KOPT-K1 (cell line): Measurements from ENCODE around the gene PDCD10.

ENCODE experiments used
- H3K27ac ChIP-seq: fragments of 200-600 bp; sonication (generic); 2 replicates; pipeline ENCODE4 v1.5.1; 2016; ENCODE audit warnings: antibody characterized with exemption, mild to moderate bottlenecking, low read depth, low read length; ENCODE audit not compliant: poor library complexity, severe bottlenecking
- H3K36me3 ChIP-seq: fragments of 200-600 bp; sonication (generic); 2 replicates; pipeline ENCODE4 v1.5.1; 2017; ENCODE audit warnings: antibody characterized with exemption, mild to moderate bottlenecking, low read length, moderate library complexity; ENCODE audit not compliant: insufficient read depth
- H3K9me3 ChIP-seq: fragments of 200-600 bp; sonication (generic); 2 replicates; pipeline ENCODE4 v1.5.1; 2017; ENCODE audit warnings: antibody characterized with exemption, low read length, mild to moderate bottlenecking; ENCODE audit not compliant: insufficient read depth, poor library complexity, severe bottlenecking

PDCD10 gene

DNA sequence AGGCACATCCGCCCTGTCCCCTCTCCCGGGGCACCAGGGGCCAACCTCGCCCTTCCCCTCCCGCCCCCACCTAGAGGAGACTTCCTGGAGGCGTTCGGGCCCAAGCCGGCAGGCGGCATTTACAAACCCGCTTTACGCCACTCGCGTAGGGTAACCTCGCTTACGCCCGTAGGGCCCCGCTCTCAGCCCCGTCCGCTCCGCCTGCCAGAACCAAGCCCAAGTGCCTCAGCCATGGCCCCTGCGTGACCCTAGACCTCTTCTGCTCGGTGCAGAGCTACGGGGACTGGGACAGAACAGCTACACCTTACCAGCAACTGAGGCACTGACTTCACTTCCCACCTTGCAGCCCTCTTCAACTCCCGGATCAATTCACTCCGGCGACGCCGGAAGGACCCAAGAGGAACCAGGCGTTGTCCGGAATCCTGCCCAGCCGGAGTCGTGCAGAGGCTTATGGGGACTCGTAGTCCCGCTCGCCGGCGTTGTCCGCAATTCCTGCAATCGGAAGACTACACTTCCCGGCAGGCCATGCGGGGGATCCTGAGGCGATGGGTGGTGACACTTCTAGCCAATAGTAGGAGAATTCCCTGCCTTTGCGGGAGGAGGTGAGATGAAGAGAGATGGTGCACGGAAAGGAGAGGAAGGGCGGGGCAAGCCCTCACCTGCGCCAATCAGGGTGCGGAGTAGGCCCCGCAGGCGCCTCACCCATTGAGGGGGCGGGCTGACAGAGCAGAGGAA is at the start of gene PDCD10:
Gene PDCD10 (minus strand): TSS at position 395 of the 735 bp plus-strand sequence. CDS start 14,735 bp downstream, outside the sequence.
- Histone ChIP-seq H3K27ac (peak within 1 kb of the TSS; percentile 88), H3K9me3 (no peaks in the 10 kb centered on the region), H3K36me3 (0 out of 2 replicates have a peak, but pooled peaks cover 5% of the 10 kb centered on the region)

- Histone ChIP-seq H3K36me3 (no peaks in the 10 kb centered on the region), H3K27ac (no peak overlapping the region), H3K9me3 (no peaks in the 10 kb centered on the region)
These were observed 49.1 kb upstream of the PDCD10 start for GRCh38 chr3:167783781-167784180.

DNA sequence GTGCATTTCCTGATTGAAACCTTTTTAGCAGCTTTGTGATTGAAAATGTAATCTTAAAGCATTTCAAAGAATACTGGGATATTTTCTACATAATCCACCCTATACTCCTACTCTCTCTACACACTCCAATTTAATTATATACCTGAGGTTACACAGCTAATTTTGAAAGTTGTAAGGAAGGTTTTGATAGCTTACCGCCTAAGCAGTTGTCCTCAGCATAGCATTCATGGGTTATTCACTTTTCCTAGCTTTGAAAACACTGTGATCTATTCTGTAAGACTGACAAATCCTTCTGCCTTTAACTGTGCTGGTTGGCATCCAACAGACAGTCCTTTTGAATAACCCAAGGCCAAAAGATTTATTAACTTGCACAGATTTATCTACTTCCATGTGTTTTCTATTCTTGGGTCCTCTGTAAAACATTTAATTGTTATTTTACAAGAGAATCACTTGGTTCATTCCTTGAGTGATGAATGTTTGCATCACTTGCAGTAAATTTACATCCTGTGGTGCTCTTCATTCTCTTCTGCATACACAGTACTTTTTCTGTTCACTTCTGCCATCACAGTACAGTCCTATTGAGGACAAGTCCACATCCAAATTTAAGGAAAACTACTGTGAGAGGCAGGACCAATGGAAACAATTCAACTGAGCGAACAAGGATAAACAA is 45.7 kb upstream of the PDCD10 start:
- peaks cover 11% of the 10 kb centered on the region for H3K9me3 ChIP-seq
- no peaks in the 10 kb centered on the region for H3K36me3 ChIP-seq
- H3K27ac ChIP-seq: no peak overlapping the region

GRCh38 chr3:167777356-167777755 is 42.7 kb upstream of the PDCD10 start:
- Histone ChIP-seq H3K36me3 (no peaks in the 10 kb centered on the region), H3K9me3 (peaks cover 11% of the 10 kb centered on the region), H3K27ac (no peak overlapping the region)

- peaks cover 11% of the 10 kb centered on the region for H3K9me3 ChIP-seq
- H3K27ac ChIP-seq: no peak overlapping the region
- no peaks in the 10 kb centered on the region for H3K36me3 ChIP-seq
These were observed 41.5 kb upstream of the PDCD10 start for GRCh38 chr3:167776066-167776685.

- no peaks in the 10 kb centered on the region for H3K36me3 ChIP-seq
- peaks cover 10% of the 10 kb centered on the region for H3K9me3 ChIP-seq
- no peak overlapping the region for H3K27ac ChIP-seq
These were observed 38.9 kb upstream of the PDCD10 start for GRCh38 chr3:167773584-167773983.

DNA sequence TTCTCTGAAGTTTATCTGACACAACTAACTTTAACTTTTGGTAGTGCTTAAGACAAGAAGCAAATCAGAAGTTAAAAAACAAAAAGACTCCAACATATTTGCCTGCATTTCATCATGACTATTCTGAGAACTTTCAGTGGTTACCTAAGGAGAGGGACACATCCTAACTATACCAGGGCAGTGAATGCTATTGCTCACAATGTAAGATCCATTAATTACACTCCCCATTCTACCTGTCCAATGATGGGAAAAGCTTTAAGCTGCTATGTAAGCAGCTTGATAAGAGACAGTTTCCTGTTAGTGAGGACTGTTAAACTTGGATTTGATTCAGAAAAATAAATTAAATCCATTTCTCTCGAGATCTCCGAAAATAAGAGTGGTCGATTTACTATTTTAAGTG is 38.3 kb upstream of the PDCD10 start:
- Histone ChIP-seq H3K36me3 (no peaks in the 10 kb centered on the region), H3K9me3 (peaks cover 4% of the 10 kb centered on the region), H3K27ac (no peak overlapping the region)

DNA sequence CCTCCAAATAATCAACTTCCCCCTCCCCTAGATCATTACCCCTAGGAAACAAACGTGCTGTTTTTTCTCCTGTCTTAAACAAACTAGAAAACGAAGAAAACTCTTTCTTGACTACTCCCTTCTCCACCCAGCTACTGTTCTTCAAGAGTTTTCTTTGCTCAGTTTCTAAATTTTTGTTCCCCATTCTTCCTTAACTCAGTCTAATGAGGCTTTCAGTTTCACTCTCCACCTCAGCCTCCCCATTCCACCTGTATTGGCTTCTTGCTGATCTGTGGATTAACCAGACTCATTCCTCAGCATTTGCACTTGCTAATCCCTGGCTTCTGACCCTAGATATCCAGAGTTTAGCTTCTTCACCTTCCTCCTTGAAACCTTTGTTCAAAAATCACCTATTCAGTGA is 27.6 kb upstream of the PDCD10 start:
- H3K36me3 ChIP-seq: no peaks in the 10 kb centered on the region
- H3K27ac ChIP-seq: no peak overlapping the region
- H3K9me3 ChIP-seq: peaks cover 10% of the 10 kb centered on the region

DNA sequence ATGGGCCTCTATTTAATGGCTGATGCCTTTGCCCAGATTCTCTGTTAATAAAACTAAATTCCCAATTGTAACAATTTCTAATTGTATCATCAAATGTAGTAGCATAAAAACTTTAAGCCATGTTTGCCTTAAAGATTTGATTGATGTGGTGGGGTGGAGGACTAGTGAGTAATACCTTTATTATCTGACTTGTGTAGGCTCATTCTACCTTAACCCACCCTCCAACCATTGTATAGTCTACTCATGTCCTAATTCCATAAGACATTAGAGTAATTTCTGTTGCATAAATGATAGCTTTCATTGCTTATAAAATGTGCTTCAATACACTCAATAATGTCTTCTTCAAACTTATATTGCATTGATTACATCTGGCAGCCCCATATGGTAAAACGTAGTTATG is 26.6 kb upstream of the PDCD10 start:
- Histone ChIP-seq H3K27ac (no peak overlapping the region), H3K36me3 (no peaks in the 10 kb centered on the region), H3K9me3 (peaks cover 10% of the 10 kb centered on the region)

DNA sequence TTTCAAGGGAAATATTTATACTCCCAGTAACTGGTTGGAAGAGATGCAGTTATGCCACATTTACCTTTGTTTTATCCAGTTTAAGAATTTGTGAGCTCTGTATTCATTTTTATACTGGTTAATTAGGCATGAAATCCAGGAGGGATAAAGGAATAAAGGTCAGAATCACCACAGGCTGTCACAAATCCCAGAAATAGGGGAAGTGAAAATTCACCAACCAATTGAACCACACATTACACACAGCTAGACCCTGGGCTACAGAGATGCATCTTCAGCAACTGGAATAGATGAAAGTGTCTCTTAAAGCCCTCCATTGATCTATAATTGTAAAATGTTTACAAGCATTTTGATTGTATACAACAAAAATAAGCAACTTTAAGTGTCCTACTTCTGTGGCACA is 19.4 kb upstream of the PDCD10 start:
- no peak overlapping the region for H3K27ac ChIP-seq
- no peaks in the 10 kb centered on the region for H3K9me3 ChIP-seq
- H3K36me3 ChIP-seq: no peaks in the 10 kb centered on the region

DNA sequence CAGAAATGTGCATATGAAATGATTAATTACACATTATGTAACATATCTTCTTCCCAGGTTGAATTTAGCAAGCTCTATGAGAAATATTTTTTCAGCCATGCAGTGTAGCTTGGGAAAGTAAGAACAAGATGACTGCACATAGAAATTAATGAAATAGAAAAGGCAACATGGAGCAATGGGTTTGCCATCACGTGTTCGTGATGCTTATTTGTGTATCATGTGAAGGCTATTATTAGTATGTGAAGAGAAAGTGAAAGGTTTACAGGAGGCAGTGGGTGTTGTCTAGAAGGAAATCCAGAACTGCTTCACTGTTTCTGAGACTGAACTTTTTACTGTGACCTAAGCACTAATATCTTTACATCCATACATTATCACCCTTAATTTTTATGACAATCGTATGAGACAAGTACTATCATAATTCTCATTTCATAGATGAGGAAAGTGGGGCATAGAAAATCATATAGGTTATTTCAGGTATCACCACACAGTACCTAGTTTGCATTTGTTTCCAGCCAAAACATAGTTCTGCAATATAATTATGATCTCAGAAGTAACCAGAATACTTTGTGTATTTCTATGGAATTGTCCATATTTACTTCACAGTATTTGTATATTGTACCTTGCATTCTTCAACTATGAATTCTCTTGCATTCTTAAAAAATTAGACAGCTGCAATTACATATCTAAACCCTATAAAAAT is 15.7 kb upstream of the PDCD10 start:
- Histone ChIP-seq H3K27ac (no peak overlapping the region), H3K36me3 (no peaks in the 10 kb centered on the region), H3K9me3 (no peaks in the 10 kb centered on the region)

GRCh38 chr3:167749728-167750127 is 15.0 kb upstream of the PDCD10 start:
- no peak overlapping the region for H3K27ac ChIP-seq

GRCh38 chr3:167749209-167749608 is 14.5 kb upstream of the PDCD10 start:
- Histone ChIP-seq H3K9me3 (no peaks in the 10 kb centered on the region), H3K36me3 (no peaks in the 10 kb centered on the region), H3K27ac (no peak overlapping the region)

More at GRCh38 chr3:167749728-167750127, 15.0 kb upstream of the PDCD10 start:
- no peaks in the 10 kb centered on the region for H3K9me3 ChIP-seq
- H3K36me3 ChIP-seq: no peaks in the 10 kb centered on the region

DNA sequence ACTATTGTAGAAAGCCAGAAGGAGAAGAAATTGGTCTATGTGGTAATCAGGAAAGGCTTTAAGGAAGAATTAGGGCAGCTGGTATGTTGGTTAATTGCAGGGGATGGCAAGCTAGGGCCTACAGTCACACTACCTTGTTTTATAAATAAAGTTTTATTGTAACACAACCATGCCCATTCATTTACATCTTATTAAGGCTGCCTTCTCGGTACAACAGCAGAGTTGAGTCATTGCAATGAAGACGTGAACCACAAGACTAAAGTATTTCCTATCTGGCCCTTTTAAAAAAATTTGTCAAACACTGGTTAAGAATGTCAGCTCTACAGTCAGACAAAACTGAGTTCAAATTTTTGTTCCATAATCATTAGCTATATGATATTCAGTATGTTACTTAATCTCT is 9.1 kb upstream of the PDCD10 start:
- Histone ChIP-seq H3K36me3 (no peaks in the 10 kb centered on the region), H3K9me3 (no peaks in the 10 kb centered on the region), H3K27ac (no peak overlapping the region)

GRCh38 chr3:167742338-167742737 is 7.6 kb upstream of the PDCD10 start:
- Histone ChIP-seq H3K36me3 (no peaks in the 10 kb centered on the region), H3K9me3 (no peaks in the 10 kb centered on the region), H3K27ac (no peak overlapping the region)
